Putamen (tissue), 1 donor: ENCODE data around the gene CAB39.
A peak's percentile ranks its signal among the peaks of the same experiment; 100 is the strongest.

Experiments
- DNase-seq: peaks from one replicate; pipeline ENCODE4 v3.0.0-alpha.2; 2016; ENCODE audit warnings: low spot score

The CAB39 gene

GRCh38 chr2:230785346-230785745 lies 72.7 kb downstream of the CAB39 start:
- peak; percentile 15 for DNase-seq

- DNase-seq, result no peak
These were observed 74.5 kb downstream of the CAB39 start for GRCh38 chr2:230787101-230787500.

DNA sequence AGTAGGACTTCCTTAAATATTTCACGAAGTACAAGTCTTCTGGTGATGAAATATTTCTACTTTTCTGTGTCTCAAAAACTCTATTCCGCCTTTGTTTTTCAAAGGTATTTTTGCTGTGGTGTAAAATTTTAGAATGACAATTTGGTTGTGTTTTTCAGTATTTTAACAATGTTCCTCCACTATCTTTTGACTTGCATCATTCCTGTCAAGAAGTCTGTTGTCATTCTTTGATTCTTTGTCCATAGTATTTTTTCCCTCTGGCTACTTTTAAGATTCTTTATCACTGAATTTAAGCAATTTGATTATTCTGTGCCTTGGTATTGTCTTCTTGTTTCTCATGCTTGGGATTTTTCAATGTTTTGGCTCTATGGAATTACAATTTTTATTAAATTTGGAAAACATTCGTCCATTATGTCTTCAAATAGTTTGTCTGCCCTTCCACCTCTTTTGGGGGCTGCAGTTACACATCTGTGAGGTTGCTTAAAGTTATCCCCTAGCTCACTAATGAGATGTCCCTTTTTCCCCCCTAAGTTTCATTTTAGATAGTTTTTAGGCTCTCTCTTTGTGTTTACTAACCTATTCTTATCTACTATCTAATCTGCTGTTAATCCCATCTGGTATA lies 76.0 kb downstream of the CAB39 start:
- DNase-seq, result no peak

- no peak for DNase-seq
These were observed 78.3 kb downstream of the CAB39 start for GRCh38 chr2:230790981-230791380.

DNA sequence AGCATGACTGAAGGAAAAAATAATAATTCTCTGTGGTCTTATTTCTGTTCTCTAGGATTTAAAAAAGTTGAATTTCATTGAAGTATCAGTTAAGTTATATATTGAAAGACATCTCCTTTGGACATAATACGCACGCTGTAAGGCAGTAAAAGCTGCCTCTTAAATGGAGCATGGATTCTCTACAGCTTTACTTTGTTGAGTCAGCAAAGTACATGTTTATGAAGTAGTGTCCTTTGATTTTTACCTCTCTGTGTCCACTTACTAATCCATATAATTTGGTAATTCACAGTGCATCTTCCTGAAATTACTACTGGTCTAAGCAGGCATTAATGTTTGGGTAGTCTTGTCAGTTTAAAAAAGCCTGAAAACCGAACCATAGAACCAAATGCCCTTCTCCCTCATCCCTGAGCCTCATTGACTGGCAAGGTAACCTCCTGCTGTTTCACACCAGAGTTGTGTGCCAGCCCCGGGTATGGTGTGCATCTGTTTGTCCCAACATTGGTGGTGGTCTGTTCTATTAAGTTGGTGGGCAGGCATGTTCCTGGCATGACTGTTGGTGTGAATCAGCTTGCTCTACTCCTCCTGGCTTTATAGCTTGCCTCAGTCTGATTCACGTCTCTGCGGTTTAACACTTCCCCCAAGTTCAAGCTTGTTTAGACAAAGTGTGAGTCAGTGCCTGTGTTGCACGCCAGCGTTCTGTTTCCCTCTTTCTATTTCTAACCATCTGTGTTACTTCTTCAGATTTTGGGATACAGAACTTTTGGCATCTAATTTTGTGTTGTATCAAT lies 81.1 kb downstream of the CAB39 start:
- DNase-seq, result peak; percentile 42

DNA sequence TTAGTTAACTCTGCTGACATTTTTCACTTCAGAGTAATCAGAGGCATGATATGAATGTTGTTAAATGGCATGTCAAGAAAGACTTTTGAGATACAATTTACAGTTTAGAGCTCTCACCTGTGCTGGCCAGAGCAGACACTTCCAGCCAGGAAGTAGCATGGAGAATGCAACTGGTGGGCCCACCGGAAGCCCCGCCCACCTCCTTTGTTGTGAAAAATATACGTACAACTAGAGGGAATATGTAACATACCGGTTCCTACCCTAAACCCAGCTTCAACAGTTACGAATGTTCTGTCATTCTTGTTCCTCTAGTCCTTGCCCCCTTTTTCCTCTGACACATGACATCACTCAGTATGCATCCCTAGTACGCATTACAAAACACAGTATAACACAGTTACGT lies 81.9 kb downstream of the CAB39 start:
- no peak for DNase-seq

- DNase-seq, result no peak
These were observed 83.2 kb downstream of the CAB39 start for GRCh38 chr2:230795856-230796255.

DNA sequence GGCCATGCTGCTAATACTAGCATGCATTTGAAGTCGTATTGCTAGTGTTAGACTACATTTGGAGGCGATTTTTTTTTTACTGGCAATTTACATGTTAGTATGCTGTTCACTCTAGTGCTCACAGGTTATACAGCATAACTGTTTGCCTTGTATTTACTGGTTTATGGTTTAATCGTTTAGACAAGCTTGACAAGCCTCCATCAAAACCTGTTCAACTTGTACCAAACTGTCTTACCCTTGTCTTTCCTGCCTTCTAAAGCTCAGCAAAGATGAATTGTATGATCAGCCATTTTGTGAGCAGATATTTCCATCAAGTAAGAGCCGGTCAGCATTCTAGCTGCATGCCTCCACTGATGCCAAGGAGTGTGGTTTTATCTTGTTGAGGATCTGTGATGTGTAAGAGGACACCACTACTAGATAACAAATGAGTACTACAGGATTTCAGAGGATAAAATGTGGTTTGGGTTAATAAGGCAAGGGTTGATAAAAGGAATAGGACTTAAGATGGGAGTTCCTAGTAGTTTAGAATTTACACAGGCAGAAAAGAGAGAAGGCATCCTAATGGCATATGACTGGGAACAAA lies 83.7 kb downstream of the CAB39 start:
- DNase-seq, result no peak

DNA sequence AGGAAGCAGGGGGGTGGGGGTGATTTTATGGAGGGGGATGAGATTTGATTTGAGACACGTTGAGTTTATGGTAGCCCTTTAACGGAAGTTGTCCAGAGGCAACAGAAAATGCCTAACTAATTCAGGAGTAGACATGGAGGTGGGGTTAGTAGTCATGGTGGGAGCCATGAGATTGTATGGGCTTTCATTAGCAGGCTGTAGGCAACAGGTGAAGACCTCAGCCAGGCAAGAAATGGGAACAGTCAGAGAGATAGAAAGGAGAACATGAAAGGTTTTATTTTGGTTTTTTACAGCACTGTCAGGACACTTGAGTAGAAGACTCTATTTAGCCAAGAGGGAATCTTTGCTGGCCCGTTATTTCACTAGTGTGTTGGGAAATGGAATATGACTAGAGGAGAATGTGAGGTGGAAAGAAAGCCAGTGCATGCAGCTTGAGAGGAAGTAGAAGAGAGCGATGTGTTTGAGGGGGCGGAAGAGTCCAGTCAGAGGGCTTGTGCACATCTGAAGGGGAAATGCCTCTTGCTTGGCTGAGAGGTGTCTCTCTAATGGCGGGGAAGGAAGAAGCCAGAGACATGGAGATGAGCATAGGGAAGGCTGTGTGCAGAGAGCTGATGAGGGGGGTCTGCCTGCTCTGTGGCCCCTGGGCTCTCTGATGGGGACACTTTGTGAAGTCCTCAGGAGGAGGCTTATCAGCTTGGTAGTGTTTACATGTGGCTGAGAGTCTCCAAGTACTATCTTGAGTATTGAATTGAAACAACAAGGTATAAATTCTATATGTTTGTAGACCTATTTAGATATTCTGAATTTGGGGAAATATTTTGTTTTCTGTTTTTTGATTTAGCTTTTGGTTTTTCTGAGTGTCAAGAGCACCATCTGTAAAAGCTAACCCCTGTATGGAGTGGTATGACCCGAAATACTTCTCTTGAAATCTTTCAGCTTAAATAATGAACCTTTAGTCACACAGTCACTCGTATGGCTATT lies 85.2 kb downstream of the CAB39 start:
- no peak for DNase-seq

DNA sequence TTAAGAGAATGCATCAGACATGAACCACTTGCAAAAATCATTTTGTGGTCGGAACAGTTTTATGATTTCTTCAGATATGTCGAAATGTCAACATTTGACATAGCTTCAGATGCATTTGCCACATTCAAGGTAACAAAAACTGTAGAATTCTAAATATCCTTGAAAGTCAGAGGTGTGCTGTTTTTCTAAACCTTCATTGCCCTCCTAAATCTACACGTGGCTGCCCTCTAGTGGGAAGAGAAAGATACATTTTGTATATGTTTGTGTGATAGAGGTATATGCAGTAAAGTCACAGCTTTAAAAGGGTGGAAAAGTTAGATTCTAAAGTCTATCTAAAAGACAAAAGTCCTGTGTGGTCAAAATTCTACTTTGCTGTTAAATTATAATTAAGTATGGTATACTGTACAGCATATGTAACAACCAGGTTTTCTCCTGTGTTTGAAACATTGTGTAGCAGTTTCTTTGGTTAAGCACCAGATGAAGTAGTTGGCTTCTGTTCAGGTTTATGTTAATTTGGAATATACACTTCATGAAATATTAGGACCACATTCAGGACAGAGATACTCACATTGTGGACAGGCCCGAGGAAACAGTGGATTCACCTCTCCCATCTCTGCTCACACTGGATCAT lies 86.2 kb downstream of the CAB39 start:
- DNase-seq, result peak; percentile 22

DNA sequence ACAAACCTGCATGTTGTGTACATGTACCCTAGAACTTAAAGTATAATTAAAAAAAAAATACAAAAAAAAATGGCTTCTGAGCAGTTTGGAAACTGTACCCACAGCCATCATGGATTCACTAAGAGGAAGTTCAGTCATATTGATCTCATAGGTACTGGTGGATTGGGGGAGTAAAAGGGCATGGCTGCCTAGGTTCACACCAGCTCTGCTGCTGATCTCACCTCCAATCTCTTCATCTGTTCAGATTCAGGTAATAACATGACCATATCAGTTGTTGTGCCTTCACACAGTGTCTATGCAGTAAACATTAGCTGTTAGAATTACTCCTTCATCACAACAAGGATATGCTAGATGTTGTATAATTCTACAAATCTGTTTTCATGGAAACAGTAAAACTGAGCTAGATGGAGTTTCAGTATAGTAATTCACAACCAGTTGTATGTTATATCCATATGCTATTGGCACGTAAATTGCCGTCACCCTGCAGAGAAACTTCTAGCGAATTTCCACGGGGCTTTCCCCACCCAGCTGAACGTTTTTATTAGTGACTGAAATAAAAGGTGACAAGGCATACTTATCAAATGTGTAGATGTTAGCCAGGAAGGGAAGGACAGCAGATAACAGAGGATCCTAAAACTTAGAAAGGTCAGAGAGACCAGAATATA lies 92.8 kb downstream of the CAB39 start:
- DNase-seq, result no peak

GRCh38 chr2:230807729-230808128 lies 95.1 kb downstream of the CAB39 start:
- no peak for DNase-seq

- DNase-seq, result no peak
These were observed 96.4 kb downstream of the CAB39 start for GRCh38 chr2:230809015-230809414.

GRCh38 chr2:230809677-230810251 lies 97.1 kb downstream of the CAB39 start:
- no peak for DNase-seq

DNA sequence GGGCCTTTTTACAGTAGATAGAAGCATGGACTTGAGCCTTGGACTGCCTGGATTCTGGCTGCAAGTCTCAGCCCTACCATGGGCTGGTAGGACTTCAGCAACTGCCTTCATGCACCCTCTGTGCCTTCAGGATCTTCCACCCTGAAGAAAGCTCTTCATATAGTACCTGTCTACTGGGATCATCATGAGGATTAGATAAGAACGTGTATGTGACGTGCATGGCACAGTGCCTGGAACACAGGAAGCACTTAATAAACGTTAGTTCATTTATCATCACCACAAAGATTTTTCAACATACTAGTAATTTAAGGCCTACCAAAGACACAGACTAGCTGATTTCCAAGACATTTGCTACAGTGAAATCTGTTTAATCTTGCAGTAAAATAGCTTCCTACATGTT lies 98.9 kb downstream of the CAB39 start:
- DNase-seq, result no peak

DNA sequence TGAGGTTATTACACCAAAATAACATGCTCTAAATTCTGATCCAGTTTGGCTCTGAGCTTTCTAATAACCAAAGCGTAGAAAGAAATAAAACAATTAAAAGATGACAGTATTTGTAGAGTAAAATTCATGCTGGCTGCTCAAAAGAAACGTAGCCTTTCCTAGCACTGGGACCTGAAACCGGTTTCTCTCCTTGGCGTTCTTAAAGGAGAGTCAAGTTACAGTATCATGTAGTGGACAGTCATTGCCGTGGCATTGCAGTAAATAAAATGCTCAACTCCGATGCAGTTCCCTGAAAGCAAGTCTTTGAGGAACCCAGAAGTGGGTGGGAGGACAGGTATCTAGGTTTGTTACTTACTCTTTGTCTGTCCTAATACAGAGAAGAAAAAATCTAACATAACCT lies 99.4 kb downstream of the CAB39 start:
- no peak for DNase-seq

DNA sequence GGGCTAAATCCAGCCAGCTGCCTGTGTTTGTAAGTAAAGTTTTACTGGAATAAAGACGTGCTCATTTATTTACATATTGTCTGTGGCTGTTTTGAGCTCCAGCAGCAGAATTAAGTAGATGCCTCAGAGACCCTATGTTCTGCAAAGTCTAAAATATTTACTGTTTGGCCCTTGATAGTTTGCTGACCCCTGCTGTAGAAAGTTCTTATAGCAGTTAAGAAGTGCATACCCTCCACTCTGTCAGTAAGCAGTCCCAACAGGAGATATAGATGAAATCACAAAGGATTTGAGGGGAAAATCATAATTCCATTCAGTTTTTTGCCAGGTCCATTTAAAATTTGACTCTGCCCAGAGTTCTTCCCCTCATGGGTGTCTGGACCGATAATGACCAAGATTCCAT lies 102.0 kb downstream of the CAB39 start:
- no peak for DNase-seq

- no peak for DNase-seq
These were observed 102.4 kb downstream of the CAB39 start for GRCh38 chr2:230815088-230815487.

GRCh38 chr2:230816735-230817134 lies 104.1 kb downstream of the CAB39 start:
- no peak for DNase-seq

GRCh38 chr2:230819433-230819832 lies 106.8 kb downstream of the CAB39 start:
- DNase-seq, result no peak
